GM19238 (cell line): ENCODE data around the gene MARCHF2.
"Not testable (repeated sequence)": the region's sequence is repeated elsewhere in the genome, so short reads cannot be mapped to it uniquely, and the experiment has no call there.

Experiments
- DNase-seq: peaks from one replicate; pipeline ENCODE4 v3.0.0; 2011; ENCODE audit warnings: low spot score; ENCODE audit not compliant: insufficient read length

MARCHF2 gene, protein sequence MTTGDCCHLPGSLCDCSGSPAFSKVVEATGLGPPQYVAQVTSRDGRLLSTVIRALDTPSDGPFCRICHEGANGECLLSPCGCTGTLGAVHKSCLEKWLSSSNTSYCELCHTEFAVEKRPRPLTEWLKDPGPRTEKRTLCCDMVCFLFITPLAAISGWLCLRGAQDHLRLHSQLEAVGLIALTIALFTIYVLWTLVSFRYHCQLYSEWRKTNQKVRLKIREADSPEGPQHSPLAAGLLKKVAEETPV

DNA sequence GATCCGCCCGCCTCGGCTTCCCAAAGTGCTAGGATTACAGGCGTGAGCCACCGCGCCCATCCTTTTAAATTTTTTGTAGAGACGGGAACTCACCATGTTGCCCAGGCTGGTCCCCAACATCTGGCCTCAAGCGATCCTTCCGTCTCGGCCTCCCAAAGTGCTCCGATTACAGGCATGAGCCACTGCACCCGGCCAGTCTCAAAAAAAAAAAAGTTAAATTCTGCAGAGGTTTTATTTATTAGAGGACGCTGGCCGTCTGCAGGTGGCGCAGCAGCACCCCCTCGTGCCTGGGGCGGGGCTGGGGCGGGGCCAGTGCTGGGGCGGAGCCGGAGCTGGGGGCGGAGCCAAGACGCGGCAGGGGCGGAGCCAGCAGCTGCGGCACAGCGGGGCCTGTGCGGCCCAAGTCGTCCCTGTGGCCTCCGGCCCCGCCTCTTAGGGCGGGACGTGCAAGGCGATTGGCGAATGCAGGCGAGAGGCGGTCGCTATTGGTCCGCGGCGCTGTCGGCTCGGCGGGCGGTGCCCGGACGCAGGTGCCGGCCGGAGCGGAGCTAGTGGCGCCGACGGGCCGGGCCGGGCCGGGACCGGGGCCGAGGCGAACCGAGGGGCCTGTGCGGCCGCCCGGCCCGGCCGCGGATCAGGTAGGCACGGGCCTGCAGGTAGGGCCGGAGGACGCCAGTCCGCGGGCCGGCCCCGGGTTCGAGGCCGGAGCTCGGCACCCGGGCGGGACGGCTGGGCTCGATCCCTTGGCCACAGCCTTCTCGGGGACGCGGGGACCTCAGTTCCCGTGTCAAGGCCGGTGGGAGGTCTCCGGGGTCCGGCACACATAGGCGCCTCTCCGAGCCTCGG lies at the start of gene MARCHF2:
Gene MARCHF2, plus strand, starts transcription at position 523 of the 846 bp plus-strand sequence. CDS start 8,536 bp downstream, outside the sequence.
- peak; percentile 99 for DNase-seq

DNA sequence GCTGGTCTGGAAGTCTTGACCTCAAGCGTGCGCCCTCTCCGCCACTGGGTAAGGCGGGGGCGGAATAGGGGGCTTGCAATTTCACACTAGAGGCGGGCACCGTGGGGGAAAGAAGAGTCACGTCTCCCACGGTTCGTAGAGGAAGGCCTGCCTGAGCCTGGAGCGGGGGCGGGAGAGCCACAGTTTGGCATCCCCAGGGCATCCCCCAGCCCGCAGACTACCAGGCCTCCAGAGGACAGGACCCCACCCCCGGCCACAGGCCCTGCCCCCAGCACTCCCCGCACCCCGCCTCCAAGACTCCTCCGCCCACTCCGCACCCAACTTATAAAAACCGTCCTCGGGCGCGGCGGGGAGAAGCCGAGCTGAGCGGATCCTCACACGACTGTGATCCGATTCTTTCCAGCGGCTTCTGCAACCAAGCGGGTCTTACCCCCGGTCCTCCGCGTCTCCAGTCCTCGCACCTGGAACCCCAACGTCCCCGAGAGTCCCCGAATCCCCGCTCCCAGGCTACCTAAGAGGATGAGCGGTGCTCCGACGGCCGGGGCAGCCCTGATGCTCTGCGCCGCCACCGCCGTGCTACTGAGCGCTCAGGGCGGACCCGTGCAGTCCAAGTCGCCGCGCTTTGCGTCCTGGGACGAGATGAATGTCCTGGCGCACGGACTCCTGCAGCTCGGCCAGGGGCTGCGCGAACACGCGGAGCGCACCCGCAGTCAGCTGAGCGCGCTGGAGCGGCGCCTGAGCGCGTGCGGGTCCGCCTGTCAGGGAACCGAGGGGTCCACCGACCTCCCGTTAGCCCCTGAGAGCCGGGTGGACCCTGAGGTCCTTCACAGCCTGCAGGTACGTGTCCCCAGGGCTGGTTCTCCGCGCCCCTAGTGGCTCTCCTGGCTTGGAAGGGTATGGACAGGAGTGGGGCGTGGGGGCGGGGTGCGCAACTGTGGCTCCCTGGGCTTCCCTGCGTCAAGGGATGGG lies 49.0 kb upstream of the MARCHF2 start, which contains the start of gene ANGPTL4:
Gene ANGPTL4, plus strand, starts transcription at position 353 of the 969 bp plus-strand sequence. Its CDS starts 167 bp downstream, at position 520.
- DNase-seq: no peak

DNA sequence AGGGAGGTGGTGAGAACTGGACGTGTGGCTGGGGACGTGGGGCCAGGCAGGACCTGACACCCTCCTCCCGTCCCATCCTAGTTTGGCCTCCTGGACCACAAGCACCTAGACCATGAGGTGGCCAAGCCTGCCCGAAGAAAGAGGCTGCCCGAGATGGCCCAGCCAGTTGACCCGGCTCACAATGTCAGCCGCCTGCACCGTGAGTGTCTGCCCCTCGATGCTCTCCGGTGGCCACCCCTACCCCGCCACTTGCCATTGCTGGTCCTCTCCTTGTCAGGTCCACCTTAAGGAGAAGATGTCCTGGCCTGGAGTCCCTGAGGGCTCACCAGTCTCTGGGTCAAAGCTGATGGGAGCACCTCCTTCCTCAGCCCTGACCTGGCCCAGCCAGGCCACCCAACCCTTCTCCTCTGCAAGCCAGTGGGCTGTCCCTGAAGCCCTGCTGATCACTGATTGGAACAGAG lies 47.0 kb upstream of the MARCHF2 start:
- DNase-seq: no peak

DNA sequence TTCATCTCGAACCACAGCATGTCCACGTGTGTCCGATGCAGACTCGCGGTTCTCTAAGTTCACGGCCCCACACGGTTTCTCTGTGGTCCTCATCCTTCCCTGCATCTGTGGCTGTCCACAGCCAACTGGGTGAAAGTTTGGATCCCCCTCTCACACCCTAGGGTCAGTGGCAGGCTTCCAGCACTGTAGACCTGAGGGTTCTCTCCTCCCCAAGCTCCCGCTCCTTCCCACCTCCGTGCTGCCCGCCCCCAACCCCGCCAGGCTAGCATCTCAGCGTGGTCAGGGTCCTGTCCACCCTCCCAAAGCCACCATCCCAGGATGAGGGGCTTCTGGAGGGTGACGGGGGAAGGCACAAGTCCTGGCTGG lies 46.2 kb upstream of the MARCHF2 start:
- DNase-seq: no peak

DNA sequence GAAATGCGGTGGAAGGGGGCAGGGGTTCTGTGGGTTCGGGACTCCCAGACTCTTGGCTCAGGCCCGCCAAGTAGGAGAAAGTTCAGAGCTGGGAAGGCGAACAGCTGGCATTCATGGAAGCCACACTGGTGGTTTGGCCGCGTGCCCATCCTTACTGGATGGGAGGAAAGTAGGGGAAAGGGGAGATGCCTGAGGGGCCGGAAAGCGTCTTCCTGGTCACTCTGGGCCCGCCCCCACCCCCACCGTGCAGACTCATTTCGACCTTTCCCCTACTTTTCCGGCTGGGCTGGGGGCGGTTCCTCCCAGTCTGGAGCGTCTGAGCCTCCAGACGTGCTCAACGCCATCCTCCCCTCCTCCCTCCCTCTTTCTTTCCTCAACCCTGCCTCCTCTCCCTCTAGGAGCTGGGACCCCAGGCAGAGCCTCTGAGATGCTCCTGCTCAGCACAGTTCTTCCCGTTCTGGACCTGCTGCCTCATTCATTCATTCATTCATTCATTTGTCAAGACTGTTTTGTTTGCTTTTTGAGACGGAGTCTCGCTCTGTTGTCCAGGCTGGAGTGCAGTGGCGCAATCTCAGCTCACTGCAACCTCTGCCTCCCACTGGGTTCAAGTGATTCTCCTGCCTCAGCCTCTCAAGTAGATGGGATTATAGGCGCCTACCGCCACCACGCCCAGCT lies 45.6 kb upstream of the MARCHF2 start:
- DNase-seq: no peak

DNA sequence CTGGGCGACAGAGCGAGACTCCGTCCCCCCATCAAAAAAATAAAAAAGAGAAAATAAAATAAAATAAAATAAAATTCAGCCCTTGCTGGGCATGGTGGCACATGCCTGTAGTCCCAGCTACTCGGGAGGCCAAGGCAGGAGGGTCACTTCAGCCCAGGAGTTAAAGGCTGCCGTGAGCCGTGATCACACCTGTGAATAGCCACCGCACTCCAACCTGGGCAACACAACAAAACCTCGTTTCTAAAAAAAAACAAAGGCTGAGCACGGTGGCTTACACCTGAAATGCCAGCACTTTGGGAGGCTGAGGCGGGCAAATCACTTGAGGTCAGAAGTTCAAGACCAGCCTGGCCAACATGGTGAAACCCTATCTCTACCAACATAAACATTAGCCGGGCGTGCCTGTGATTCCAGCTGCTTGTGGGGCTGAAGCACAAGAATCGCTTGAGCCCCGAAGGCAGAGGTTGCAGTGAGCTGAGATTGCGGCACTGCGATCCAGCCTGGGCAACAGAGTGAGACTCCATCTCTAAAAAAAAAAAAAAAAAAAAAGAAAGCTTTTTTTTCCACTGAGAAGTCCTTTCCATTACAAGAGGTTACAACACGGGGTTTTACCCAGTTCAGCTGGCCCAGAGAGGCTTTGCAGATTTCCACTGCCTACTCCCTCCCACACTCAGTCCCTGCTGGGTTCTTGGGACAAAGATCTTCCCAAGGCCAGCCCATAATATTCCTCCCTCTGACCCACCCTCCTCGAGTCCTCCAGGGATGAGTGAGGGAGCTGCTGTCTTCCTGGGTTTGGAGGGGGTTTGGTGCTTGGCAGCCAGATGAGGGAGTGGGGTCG lies 42.7 kb upstream of the MARCHF2 start:
- no peak for DNase-seq

DNA sequence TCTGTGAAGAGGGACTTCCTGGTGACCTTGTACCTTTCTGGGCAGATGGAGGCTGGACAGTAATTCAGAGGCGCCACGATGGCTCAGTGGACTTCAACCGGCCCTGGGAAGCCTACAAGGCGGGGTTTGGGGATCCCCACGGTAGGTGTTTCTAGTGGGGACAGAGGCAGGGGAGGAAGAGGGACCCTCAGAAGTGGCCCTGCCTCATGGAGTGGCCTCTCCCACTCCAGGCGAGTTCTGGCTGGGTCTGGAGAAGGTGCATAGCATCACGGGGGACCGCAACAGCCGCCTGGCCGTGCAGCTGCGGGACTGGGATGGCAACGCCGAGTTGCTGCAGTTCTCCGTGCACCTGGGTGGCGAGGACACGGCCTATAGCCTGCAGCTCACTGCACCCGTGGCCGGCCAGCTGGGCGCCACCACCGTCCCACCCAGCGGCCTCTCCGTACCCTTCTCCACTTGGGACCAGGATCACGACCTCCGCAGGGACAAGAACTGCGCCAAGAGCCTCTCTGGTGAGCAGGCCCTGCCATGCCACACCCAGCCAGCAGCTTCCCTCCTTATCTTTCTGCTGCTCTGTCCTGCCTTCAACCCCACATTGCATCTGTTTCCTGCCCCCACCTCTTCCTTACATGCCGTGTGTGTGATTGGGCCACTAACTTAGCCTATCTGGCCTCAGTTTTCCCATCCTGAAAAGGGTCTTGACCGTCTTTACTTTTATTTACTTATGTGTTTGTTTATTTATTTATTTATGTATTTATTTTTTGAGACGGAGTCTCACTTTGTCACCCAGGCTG lies 41.9 kb upstream of the MARCHF2 start:
- no peak for DNase-seq

DNA sequence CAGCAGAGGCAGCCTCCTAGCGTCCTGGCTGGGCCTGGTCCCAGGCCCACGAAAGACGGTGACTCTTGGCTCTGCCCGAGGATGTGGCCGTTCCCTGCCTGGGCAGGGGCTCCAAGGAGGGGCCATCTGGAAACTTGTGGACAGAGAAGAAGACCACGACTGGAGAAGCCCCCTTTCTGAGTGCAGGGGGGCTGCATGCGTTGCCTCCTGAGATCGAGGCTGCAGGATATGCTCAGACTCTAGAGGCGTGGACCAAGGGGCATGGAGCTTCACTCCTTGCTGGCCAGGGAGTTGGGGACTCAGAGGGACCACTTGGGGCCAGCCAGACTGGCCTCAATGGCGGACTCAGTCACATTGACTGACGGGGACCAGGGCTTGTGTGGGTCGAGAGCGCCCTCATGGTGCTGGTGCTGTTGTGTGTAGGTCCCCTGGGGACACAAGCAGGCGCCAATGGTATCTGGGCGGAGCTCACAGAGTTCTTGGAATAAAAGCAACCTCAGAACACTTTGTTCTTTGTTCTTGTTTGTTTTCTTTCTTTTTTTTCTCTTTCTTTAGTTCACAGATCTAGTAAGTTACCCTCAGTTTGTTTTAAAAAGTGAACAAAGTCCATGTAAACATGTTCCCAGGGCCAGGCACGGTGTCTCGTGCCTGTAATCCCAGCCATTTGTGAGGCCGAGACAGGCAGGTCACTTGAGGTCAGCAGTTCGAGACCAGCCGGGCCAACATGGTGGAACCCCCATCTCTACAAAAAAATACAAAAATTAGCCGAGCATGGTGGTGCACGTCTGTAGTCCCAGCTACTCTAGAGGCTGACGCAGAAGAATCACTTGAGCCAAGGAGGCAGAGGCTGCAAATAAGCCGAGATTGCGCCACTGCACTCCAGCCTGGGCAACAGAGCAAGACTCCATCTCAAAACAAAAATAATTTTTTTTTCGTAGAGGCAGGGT lies 39.0 kb upstream of the MARCHF2 start:
- no peak for DNase-seq

DNA sequence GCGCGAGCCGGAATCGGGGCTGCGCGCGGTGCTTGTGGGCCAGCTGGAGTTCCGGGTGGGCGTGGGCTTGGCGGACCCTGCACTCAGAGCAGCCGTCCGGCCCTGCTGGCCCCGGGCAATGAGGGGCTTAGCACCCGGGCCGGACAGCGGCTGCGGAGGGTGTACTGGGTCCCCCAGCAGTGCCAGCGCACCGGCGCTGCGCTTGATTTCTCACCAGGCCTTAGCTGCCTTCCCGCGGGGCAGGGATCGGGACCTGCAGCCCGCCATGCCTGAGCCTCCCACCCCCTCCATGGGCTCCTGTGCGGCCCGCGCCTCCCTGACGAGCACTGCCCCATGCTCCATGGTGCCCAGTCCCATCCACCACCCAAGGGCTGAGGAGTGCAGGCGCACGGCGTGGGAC lies 37.3 kb upstream of the MARCHF2 start:
- not testable (repeated sequence) for DNase-seq

DNA sequence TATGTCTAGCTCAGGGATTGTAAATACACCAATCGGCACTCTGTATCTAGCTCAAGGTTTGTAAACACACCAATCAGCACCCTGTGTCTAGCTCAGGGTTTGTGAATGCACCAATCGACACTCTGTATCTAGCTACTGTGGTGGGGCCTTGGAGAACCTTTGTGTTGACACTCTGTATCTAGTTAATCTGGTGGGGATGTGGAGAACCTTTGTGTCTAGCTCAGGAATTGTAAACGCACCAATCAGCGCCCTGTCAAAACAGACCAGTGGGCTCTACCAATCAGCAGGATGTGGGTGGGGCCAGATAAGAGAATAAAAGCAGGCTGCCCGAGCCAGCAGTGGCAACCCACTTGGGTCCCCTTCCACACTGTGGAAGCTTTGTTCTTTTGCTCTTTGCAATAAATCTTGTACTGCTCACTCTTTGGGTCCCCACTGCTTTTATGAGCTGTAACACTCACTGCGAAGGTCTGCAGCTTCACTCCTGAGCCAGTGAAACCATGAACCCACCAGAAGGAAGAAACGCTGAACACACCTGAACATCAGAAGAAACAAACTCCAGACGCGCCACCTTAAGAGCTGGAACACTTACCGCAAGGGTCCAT lies 36.6 kb upstream of the MARCHF2 start:
- DNase-seq: not testable (repeated sequence)

DNA sequence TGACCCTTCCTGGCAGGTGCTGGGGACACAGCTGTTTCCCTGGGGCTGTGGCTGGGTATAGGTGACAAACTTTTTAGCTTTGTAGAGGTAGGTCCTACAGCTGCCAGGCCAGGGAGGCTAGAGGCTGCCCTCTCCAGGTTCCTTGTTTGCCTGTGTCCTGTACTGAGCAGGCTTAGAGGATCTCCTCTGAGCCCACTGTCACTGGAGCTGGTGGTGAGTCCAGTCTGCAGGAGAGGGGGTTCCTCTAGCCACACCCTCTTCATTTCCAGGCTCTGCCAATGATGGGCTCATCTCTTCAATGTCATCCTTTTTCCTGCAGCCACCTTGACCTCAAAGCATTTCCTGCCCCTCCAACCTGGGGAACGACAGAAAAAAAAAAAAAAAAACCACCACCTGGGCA lies 35.5 kb upstream of the MARCHF2 start:
- DNase-seq: no peak

DNA sequence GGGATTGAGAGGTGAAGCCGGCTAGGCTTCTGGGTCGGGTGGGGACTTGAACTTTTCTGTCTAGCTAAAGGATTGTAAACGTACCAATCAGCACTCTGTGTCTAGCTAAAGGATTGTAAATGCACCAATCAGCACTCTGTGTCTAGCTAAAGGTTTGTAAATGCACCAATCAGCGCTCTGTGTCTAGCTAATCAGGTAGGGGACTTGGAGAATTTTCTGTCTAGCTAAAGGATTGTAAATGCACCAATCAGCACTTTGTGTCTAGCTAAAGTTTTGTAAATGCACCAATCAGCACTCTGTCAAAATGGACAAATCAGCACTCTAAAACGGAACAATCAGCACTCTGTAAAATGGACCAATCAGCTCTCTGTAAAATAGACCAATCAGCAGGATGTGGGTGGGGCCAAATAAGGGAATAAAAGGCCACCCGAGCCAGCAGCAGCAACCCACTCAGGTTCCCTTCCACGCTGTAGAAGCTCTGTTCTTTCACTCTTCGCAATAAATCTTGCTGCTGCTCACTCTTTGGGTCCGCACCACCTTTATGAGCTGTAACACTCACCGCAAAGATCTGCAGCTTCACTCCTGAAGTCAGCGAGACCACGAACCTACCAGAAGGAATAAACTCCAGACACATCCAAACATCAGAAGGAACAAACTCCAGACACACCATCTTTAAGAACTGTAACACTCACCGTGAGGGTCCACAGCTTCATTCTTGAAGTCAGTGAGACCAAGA lies 33.8 kb upstream of the MARCHF2 start:
- not testable (repeated sequence) for DNase-seq

DNA sequence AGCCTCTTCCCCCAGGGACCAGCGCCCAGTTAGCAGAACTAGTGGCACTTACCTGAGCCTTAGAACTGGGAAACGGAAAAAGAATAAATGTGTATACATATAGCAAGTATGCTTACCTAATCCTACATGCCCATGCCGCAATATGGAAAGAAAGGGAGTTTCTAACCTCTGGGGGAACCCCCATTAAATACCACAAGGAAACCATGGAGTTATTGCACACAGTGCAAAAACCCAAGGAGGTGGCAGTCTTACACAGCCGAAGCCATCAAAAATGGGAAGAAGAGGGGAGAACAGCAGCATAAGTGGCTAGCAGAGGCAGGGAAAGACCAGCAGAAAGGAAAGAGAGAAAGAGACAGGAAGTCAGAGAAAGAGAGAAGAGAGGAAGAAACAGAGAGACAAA lies 28.5 kb upstream of the MARCHF2 start:
- DNase-seq: not testable (repeated sequence)

DNA sequence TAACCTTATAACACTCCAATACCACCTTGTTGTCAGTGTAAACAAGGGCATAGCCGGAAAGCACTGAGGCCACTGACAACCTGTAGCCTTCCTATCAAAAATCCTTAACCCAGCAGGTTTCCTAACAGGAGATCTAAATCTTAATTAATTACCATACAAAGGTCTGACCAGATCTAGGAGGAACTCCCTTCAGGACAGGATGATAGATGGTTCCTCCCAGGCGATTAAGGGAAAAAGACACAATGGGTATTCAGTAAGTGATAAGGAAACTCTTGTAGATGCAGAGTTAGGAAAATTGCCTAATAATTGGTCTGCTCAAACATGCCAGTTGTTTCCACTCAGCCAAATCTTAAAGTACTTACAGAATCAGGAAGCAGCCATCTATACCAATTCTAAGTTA lies 28.0 kb upstream of the MARCHF2 start:
- not testable (repeated sequence) for DNase-seq

DNA sequence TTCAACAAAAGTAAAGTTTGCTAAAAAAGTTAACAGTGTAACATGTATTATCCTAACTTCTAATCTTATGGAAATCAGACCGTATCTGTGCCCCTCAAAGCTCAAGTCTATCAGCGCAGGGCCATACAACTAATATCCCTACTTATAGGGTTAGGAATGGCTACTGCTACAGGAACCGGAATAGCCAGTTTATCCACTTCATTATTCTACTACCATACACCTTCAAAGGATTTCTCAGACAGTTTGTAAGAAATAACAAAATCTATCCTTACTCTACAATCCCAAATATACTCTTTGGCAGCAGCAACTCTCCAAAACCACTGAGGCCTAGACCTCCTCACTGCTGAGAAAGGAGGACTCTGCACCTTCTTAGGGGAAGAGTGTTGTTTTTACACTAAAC lies 27.5 kb upstream of the MARCHF2 start:
- DNase-seq: not testable (repeated sequence)

DNA sequence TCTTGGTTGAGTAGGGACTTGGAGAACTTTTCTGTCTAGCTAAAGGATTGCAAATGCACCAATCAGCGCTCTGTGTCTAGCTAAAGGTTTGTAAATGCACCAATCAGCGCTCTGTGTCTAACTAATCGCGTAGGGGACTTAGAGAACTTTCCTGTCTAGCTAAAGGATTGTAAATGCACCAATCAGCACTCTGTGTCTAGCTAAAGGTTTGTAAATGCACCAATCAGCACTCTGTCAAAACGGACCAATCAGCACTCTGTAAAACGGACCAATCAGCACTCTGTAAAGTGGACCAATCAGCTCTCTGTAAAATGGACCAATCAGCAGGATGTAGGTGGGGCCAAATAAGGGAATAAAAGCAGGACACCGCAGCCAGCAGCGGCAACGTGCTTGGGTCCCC lies 26.7 kb upstream of the MARCHF2 start:
- not testable (repeated sequence) for DNase-seq

DNA sequence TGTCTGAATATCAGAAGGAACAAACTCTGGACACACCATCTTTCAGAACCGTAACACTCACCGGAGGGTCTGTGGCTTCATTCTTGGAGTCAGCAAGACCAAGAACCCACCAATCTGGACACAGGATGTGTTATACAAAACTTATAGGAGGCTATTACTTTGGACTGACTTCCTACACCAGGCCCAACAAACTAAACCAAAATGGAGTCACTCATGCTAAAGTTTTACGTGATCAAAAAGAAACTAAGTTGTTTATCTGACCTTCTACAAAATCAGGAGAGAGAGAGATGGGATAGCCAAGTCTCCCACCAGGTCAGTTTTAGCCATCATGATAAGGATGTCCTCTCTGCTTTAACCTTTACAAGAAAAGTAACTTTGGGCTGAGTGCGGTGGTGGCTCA lies 26.1 kb upstream of the MARCHF2 start:
- DNase-seq: no peak
